Occipital lobe (tissue), 3 donors: ENCODE data around the gene RALY. TPM values are rescaled to one million over a fixed set of nuclear protein-coding genes. Genes with fewer than 3 reads are reported as not detected.
"Not testable (repeated sequence)": the region's sequence is repeated elsewhere in the genome, so short reads cannot be mapped to it uniquely, and the experiment has no call there.

Source experiments
- DNase-seq: peaks from one replicate; lab custom pipeline; 2025; lab: John Stamatoyannopoulos, UW
- small RNA-seq: library from RNA; depleted of rRNA; stranded (forward); fragments of <200 nt; gene quantifications from one replicate; pipeline ENCODE3, GENCODE V24; 2014
- total RNA-seq: library from RNA; depleted of rRNA; stranded (reverse); fragments of >200 nt; gene quantifications from one replicate; pipeline ENCODE4 v1.2.3, GENCODE V29; 2014

The RALY gene
- total RNA-seq, 1 donor from 2014 or later, result 56.8 TPM

DNA sequence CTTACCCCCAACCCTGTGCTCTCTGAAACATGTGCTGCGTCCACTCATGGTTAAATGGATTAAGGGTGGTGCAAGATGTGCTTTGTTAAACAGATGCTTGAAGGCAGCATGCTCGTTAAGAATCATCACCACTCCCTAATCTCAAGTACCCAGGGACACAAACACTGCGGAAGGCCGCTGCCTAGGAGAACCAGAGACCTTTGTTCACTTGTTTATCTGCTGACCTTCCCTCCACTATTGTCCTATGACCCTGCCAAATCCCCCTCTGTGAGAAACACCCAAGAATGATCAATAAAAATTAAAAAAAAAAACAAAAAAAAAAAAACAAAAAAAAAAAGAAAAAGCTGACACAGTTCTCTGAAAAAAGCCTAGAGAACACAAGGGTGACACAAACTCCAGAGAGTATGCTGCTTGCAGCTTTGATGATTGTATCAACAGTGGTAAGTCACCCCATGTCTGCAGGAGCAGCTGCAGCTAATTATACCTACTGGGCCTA is 139.7 kb downstream of the RALY start:
- not testable (repeated sequence) for DNase-seq

Small RNA genes within 50 kb of the gene (small RNA-seq; reads per million reads assigned to genes)
- gene MIR4755, result not detected

Other genes starting within 250 kb of the RALY start
- gene CHMP4B, start 182.6 kb upstream of the RALY start, total RNA-seq, result 26.4 TPM
- gene EIF2S2, start 118.3 kb downstream of the RALY start, total RNA-seq, result 43.8 TPM
- gene ASIP, start 247.5 kb downstream of the RALY start, total RNA-seq, result not detected